Measurements from ENCODE around the gene SORCS2.

GRCh38 chr4:7477695-7478094, 285.4 kb downstream of the SORCS2 start:
- TF ChIP-seq CTCF (IDR thresholded peaks at IDR 0.05), result no peak
- TF ChIP-seq POLR2A (IDR thresholded peaks at IDR 0.05), result no peak
- no peak for TF ChIP-seq EP300 (IDR thresholded peaks at IDR 0.05)
- TF ChIP-seq POLR2AphosphoS5 (IDR thresholded peaks at IDR 0.05), result no peak
